ENCODE measurements around the gene SESN1. TPM values are rescaled to one million over a fixed set of nuclear protein-coding genes. Genes with fewer than 3 reads are reported as not detected.

SESN1 gene
- polyA plus RNA-seq, 2 of the 4 experiments (the other 2 are of a cell fraction): 7.9 to 13.9 TPM

DNA sequence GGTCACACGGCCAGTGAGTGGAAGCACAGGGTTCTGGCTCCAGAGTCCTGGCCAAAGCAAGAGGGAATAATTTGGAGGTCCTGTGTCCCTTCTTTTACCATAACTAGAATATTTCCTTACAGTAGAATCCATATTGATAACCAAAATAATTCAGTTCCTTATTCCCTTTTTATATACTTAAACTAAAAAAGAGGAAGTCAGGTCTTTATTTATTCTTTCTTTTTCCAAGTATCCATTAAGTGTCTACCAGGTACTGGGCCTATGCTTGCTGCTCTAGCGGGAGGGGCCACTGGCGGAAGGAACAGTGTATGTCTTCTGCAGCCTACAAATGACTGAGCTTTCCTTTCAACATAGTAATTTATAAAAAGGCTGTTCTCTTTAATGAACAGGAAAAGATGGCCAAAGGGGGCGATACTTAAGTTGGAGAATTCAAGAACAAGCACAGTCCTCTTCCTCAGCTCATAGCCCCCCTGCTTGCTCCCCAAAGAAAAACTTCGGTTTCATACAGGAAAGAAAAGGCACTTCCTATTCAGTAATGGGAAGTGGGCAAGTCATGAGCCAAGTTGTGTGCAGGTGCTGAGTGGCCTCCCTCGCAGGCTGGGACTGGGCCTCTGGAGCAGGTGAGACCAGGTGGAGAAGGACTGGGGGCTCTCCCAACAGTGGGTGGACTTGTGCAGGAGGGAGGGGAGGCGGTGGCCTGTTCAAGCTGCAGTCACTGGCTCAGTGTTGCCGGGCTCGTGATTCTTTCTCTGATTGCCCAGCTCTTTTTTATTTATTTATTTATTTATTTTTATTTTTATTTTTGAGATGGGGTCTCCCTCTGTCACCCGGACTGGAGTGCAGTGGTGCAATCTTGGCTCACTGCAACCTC is 135.5 kb downstream of the SESN1 start (continued):
- TF ChIP-seq, protein P1, sequence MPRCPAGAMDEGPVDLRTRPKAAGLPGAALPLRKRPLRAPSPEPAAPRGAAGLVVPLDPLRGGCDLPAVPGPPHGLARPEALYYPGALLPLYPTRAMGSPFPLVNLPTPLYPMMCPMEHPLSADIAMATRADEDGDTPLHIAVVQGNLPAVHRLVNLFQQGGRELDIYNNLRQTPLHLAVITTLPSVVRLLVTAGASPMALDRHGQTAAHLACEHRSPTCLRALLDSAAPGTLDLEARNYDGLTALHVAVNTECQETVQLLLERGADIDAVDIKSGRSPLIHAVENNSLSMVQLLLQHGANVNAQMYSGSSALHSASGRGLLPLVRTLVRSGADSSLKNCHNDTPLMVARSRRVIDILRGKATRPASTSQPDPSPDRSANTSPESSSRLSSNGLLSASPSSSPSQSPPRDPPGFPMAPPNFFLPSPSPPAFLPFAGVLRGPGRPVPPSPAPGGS (IDR thresholded peaks at IDR 0.05): no peak
- TF ChIP-seq, protein P2, sequence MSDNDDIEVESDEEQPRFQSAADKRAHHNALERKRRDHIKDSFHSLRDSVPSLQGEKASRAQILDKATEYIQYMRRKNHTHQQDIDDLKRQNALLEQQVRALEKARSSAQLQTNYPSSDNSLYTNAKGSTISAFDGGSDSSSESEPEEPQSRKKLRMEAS (IDR thresholded peaks at IDR 0.05): no peak
- TF ChIP-seq MAFK (IDR thresholded peaks at IDR 0.05; ENCODE audit: partially characterized antibody): no peak
- TF ChIP-seq HOXA7 (CRISPR knock-in tag; IDR thresholded peaks at IDR 0.05): no peak
- no peak for TF ChIP-seq RAD21 (conservative IDR thresholded peaks at IDR 0.05 in 1 of 2, IDR thresholded peaks at IDR 0.05 in 1 of 2)

DNA sequence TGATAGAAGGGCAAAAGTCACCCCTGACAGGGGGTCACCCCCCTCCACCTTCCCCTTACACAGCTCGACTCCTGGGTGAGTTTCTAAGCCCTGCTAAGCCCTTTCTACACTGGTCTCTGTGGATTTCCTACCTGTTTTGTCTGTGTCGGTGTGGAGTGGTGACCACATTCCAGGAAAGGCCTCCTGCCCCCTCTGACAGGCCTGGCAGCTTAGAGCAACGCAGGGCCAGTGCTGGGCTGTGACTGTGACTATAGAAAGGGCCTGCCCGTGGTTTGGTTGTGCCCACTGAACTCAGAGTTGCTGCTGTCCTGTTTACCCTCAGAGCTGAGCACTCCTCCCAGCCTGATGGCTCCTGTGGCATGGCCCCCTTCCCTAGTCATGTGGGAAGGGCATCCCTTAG is 137.4 kb downstream of the SESN1 start:
- CTCF ChIA-PET: no interaction called here
- Histone ChIP-seq H3K9me3 (no peaks in the 10 kb centered on the region), H3K4me2 (no peak overlapping the region), H3K4me3 (no peak overlapping the region), H3K4me1 (no peaks in the 10 kb centered on the region), H3K27ac (no peak overlapping the region)
- ATAC-seq (no peak), FAIRE-seq (no peak), DNase-seq (ENCODE audit: low read depth in 1 of 2, low spot score in 1 of 2) (no peak)
- TF ChIP-seq RCOR1 (IDR thresholded peaks at IDR 0.05; ENCODE audit: low read depth, low read length): no peak
- no peak for TF ChIP-seq HEYL (CRISPR knock-in tag; IDR thresholded peaks at IDR 0.05)
- no peak for TF ChIP-seq PHF8 (IDR thresholded peaks at IDR 0.05; ENCODE audit: borderline replicate concordance, low read depth)
- TF ChIP-seq RARB (CRISPR knock-in tag; IDR thresholded peaks at IDR 0.05): no peak
- no peak for TF ChIP-seq MAFK (IDR thresholded peaks at IDR 0.05; ENCODE audit: partially characterized antibody)
- no peak for TF ChIP-seq NR3C1 (IDR thresholded peaks at IDR 0.05)
- TF ChIP-seq, protein P3, sequence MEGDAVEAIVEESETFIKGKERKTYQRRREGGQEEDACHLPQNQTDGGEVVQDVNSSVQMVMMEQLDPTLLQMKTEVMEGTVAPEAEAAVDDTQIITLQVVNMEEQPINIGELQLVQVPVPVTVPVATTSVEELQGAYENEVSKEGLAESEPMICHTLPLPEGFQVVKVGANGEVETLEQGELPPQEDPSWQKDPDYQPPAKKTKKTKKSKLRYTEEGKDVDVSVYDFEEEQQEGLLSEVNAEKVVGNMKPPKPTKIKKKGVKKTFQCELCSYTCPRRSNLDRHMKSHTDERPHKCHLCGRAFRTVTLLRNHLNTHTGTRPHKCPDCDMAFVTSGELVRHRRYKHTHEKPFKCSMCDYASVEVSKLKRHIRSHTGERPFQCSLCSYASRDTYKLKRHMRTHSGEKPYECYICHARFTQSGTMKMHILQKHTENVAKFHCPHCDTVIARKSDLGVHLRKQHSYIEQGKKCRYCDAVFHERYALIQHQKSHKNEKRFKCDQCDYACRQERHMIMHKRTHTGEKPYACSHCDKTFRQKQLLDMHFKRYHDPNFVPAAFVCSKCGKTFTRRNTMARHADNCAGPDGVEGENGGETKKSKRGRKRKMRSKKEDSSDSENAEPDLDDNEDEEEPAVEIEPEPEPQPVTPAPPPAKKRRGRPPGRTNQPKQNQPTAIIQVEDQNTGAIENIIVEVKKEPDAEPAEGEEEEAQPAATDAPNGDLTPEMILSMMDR (IDR thresholded peaks at IDR 0.05): no peak
- TF ChIP-seq MAZ (IDR thresholded peaks at IDR 0.05; ENCODE audit: borderline replicate concordance, low read depth, low read length): no peak
- no peak for TF ChIP-seq JUNB (IDR thresholded peaks at IDR 0.05)
- POLR2A ChIA-PET: no interaction called here
- 50% methylated on average over 4 of the region's 4 CpGs for WGBS (ENCODE audit: missing lambda C conversion rate)

DNA sequence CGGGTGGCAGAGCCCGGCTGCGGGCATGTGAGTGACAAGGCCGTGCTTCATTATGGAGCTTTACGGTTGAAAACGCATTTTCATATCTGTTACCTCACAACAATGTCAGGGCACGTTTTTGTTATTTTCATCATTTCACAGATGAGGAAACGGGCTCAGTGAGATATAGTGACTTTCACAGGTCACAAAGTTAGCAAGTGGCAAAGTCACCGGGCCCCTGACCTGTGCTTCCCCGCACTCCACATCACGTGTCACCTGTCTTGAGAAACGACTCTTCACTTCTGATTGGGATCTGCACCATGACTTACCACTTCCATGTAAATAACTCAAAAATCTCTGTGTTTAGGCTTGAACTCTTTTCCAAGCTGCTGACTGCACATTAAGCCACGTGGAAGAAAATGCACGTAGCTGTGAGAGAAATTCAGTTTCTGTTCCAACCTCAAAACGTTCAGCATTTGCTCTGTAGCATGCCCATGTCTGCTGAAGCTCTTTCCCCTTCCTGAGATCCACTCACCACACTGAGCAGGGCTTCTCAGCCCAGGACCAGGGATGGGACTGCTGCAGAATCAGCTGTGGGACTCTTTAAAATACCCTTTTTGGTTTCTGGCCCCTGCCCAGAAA is 139.2 kb downstream of the SESN1 start:
- no peak overlapping the region for H3K4me2 ChIP-seq
- no peaks in the 10 kb centered on the region for H3K4me1 ChIP-seq
- H3K9me3 ChIP-seq: no peaks in the 10 kb centered on the region
- WGBS (ENCODE audit: missing lambda C conversion rate): 72% methylated on average over 15 of the region's 15 CpGs
- ChIA-PET POLR2A (no interaction called here), CTCF (interaction anchor here (0.9 to 1.3 kb wide), 2 partner anchors 13 to 414 kb away, joined by 3 read pairs; no protein-coding TSS in a partner anchor)
- no peak overlapping the region for H3K27ac ChIP-seq
- FAIRE-seq: no peak
- TF ChIP-seq MYC (IDR thresholded peaks at IDR 0.05; ENCODE audit: borderline replicate concordance, low read length) (no peak), EP300 (IDR thresholded peaks at IDR 0.05) (no peak), RFX5 (IDR thresholded peaks at IDR 0.05) (no peak), RAD21 (conservative IDR thresholded peaks at IDR 0.05 in 1 of 2, IDR thresholded peaks at IDR 0.05 in 1 of 2) (no peak), SMC3 (IDR thresholded peaks at IDR 0.05) (no peak), HEYL (CRISPR knock-in tag; IDR thresholded peaks at IDR 0.05) (no peak), HOXB13 (CRISPR knock-in tag; IDR thresholded peaks at IDR 0.05; ENCODE audit: low read depth) (no peak), ZSCAN20 (CRISPR knock-in tag; IDR thresholded peaks at IDR 0.05) (no peak), POLR2A (IDR thresholded peaks at IDR 0.05; ENCODE audit: low read length) (no peak), ESRRA (IDR thresholded peaks at IDR 0.05; ENCODE audit: borderline replicate concordance, low read length) (no peak), MAFK (IDR thresholded peaks at IDR 0.05; ENCODE audit: partially characterized antibody) (no peak), TFCP2L1 (CRISPR knock-in tag; IDR thresholded peaks at IDR 0.05) (no peak), EHMT2 (IDR thresholded peaks at IDR 0.05; ENCODE audit: low read depth) (no peak), NPAS2 (CRISPR knock-in tag; IDR thresholded peaks at IDR 0.05; ENCODE audit: borderline replicate concordance) (no peak)
- TF ChIP-seq, protein P2 (IDR thresholded peaks at IDR 0.05): no peak
- TF ChIP-seq, protein P4, sequence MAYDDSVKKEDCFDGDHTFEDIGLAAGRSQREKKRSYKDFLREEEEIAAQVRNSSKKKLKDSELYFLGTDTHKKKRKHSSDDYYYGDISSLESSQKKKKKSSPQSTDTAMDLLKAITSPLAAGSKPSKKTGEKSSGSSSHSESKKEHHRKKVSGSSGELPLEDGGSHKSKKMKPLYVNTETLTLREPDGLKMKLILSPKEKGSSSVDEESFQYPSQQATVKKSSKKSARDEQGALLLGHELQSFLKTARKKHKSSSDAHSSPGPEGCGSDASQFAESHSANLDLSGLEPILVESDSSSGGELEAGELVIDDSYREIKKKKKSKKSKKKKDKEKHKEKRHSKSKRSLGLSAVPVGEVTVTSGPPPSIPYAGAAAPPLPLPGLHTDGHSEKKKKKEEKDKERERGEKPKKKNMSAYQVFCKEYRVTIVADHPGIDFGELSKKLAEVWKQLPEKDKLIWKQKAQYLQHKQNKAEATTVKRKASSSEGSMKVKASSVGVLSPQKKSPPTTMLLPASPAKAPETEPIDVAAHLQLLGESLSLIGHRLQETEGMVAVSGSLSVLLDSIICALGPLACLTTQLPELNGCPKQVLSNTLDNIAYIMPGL (CRISPR knock-in tag; IDR thresholded peaks at IDR 0.05; ENCODE audit: borderline replicate concordance): no peak
- TF ChIP-seq, protein P5, sequence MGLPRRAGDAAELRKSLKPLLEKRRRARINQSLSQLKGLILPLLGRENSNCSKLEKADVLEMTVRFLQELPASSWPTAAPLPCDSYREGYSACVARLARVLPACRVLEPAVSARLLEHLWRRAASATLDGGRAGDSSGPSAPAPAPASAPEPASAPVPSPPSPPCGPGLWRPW (IDR thresholded peaks at IDR 0.05): no peak
- TF ChIP-seq, protein P6, sequence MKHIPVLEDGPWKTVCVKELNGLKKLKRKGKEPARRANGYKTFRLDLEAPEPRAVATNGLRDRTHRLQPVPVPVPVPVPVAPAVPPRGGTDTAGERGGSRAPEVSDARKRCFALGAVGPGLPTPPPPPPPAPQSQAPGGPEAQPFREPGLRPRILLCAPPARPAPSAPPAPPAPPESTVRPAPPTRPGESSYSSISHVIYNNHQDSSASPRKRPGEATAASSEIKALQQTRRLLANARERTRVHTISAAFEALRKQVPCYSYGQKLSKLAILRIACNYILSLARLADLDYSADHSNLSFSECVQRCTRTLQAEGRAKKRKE (CRISPR knock-in tag; IDR thresholded peaks at IDR 0.05; ENCODE audit: low read depth): no peak
- ATAC-seq: no peak
- no peak for DNase-seq (ENCODE audit: low read depth in 1 of 2, low spot score in 1 of 2)
- H3K4me3 ChIP-seq: no peak overlapping the region
